ENCODE measurements around the gene HACD3. TPM values are rescaled to one million over a fixed set of nuclear protein-coding genes. Genes with fewer than 3 reads are reported as not detected.
A peak's percentile ranks its signal among the peaks of the same experiment; 100 is the strongest.

Gene HACD3
- polyA plus RNA-seq, 2 of the 4 experiments (the other 2 are of a cell fraction), result 151 to 212 TPM

GRCh38 chr15:65517866-65518207 lies 12.4 kb upstream of the HACD3 start:
- Histone ChIP-seq H3K9me3 (no peaks in the 10 kb centered on the region), H3K27ac (peak overlapping the region; percentile 93 to 97), H3K4me2 (peak overlapping the region; percentile 78), H3K4me1 (peaks cover 19% of the 10 kb centered on the region), H3K4me3 (peak overlapping the region; percentile 84)
- TF ChIP-seq CTCF (IDR thresholded peaks at IDR 0.05) (peak; percentile 38; the same call in 2 of the 3 replicates), PHF8 (IDR thresholded peaks at IDR 0.05; ENCODE audit: borderline replicate concordance, low read depth) (no peak), RNF2 (IDR thresholded peaks at IDR 0.05; ENCODE audit: borderline replicate concordance, low read depth) (no peak)
- POLR2A ChIA-PET, result interaction anchor here (0.9 kb wide), 1 partner anchor 352 kb away, joined by 5 read pairs; the partner anchor contains the start of gene RAB11A
- FAIRE-seq (no peak), DNase-seq (ENCODE audit: low read depth in 1 of 2, low spot score in 1 of 2) (no peak), ATAC-seq (peak; percentile 62 to 69)
- 9% methylated on average over 8 of the region's 8 CpGs for WGBS (ENCODE audit: missing lambda C conversion rate)
- CTCF ChIA-PET, result interaction anchor here (0.6 to 1.2 kb wide), 8 partner anchors 10 to 869 kb away, joined by 3 read pairs; partner anchors contain the start of gene MAP2K1

GRCh38 chr15:65518633-65519285 lies 11.5 kb upstream of the HACD3 start:
- 77% methylated on average over 4 of the region's 4 CpGs for WGBS (ENCODE audit: missing lambda C conversion rate)
- FAIRE-seq, result no peak
- POLR2A ChIA-PET, result interaction anchor here (0.5 to 0.9 kb wide), 4 partner anchors 54 to 351 kb away, joined by 4 to 6 read pairs (median 5); partner anchors contain the start of gene RAB11A

GRCh38 chr15:65521350-65521749 lies 8.9 kb upstream of the HACD3 start:
- H3K27ac ChIP-seq, result no peak overlapping the region
- POLR2A ChIA-PET, result no interaction called here
- CTCF ChIA-PET, result no interaction called here
- no peak overlapping the region for H3K4me3 ChIP-seq
- H3K4me2 ChIP-seq, result no peak overlapping the region
- FAIRE-seq (peak; percentile 36), DNase-seq (ENCODE audit: low read depth in 1 of 2, low spot score in 1 of 2) (no peak), ATAC-seq (no peak)
- H3K4me1 ChIP-seq, result peaks cover 7% of the 10 kb centered on the region
- H3K9me3 ChIP-seq, result no peaks in the 10 kb centered on the region
- 82% methylated on average over 7 of the region's 7 CpGs for WGBS (ENCODE audit: missing lambda C conversion rate)
- no peak for TF ChIP-seq CBX8 (IDR thresholded peaks at IDR 0.05)
- TF ChIP-seq SMC3 (IDR thresholded peaks at IDR 0.05), result no peak
- TF ChIP-seq REST (IDR thresholded peaks at IDR 0.05), result no peak
- no peak for TF ChIP-seq RCOR1 (IDR thresholded peaks at IDR 0.05; ENCODE audit: low read depth, low read length)
- TF ChIP-seq NR3C1 (IDR thresholded peaks at IDR 0.05), result no peak
- no peak for TF ChIP-seq ZFP36 (IDR thresholded peaks at IDR 0.05; ENCODE audit: borderline replicate concordance, partially characterized antibody)
- no peak for TF ChIP-seq NFE2L2 (conservative IDR thresholded peaks at IDR 0.05; ENCODE audit: low read length)
- TF ChIP-seq JUNB (IDR thresholded peaks at IDR 0.05), result no peak
- no peak for TF ChIP-seq ESRRA (IDR thresholded peaks at IDR 0.05; ENCODE audit: borderline replicate concordance, low read length)
- no peak for TF ChIP-seq GATA3 (IDR thresholded peaks at IDR 0.05; ENCODE audit: borderline replicate concordance)
- no peak for TF ChIP-seq EHF (CRISPR knock-in tag; IDR thresholded peaks at IDR 0.05)
- TF ChIP-seq SREBF2 (IDR thresholded peaks at IDR 0.05), result no peak
- TF ChIP-seq MAX (IDR thresholded peaks at IDR 0.05), result no peak
- no peak for TF ChIP-seq RNF2 (IDR thresholded peaks at IDR 0.05; ENCODE audit: borderline replicate concordance, low read depth)
- TF ChIP-seq FOSL2 (IDR thresholded peaks at IDR 0.05), result no peak
- no peak for TF ChIP-seq FOSL2 (CRISPR knock-in tag; IDR thresholded peaks at IDR 0.05)

More at GRCh38 chr15:65518633-65519285, 11.5 kb upstream of the HACD3 start:
- Histone ChIP-seq H3K4me2 (no peak overlapping the region; the same call in 2 of the 3 replicates), H3K4me3 (no peak overlapping the region), H3K27ac (no peak overlapping the region), H3K4me1 (peaks cover 19% of the 10 kb centered on the region), H3K9me3 (no peaks in the 10 kb centered on the region)
- no peak for TF ChIP-seq RARB (CRISPR knock-in tag; IDR thresholded peaks at IDR 0.05)
- TF ChIP-seq ZSCAN20 (CRISPR knock-in tag; IDR thresholded peaks at IDR 0.05), result no peak
- TF ChIP-seq NPAS2 (CRISPR knock-in tag; IDR thresholded peaks at IDR 0.05; ENCODE audit: borderline replicate concordance), result no peak
- TF ChIP-seq E2F6 (IDR thresholded peaks at IDR 0.05; ENCODE audit: borderline replicate concordance, low read depth), result no peak
- no peak for TF ChIP-seq PBX3 (IDR thresholded peaks at IDR 0.05)
- TF ChIP-seq HEYL (CRISPR knock-in tag; IDR thresholded peaks at IDR 0.05), result no peak
- TF ChIP-seq MAZ (IDR thresholded peaks at IDR 0.05; ENCODE audit: borderline replicate concordance, low read depth, low read length), result no peak
- TF ChIP-seq FOSL2 (IDR thresholded peaks at IDR 0.05), result no peak
- TF ChIP-seq FOSL2 (CRISPR knock-in tag; IDR thresholded peaks at IDR 0.05), result no peak
- TF ChIP-seq KDM5A (IDR thresholded peaks at IDR 0.05), result no peak
- no peak for TF ChIP-seq CEBPB (IDR thresholded peaks at IDR 0.05)
- TF ChIP-seq CHD4 (IDR thresholded peaks at IDR 0.05; ENCODE audit: borderline replicate concordance), result no peak
- no peak for TF ChIP-seq ZFP36 (IDR thresholded peaks at IDR 0.05; ENCODE audit: borderline replicate concordance, partially characterized antibody)
- TF ChIP-seq CHD2 (IDR thresholded peaks at IDR 0.05; ENCODE audit: low read length, partially characterized antibody), result no peak
- CTCF ChIA-PET, result interaction anchor here (0.7 to 1.2 kb wide), 6 partner anchors 11 to 868 kb away, joined by 3 read pairs; partner anchors contain the start of gene MAP2K1
- ATAC-seq (no peak), DNase-seq (ENCODE audit: low read depth in 1 of 2, low spot score in 1 of 2) (no peak)
